Neutrophil (primary cell): Measurements from ENCODE around the gene PHC2.

Source experiments
- H3K27ac ChIP-seq: fragments of 200-600 bp; sonication (generic); 2 replicates; pipeline ENCODE4 v1.5.1; 2016; ENCODE audit warnings: mild to moderate bottlenecking, moderate library complexity
- H3K27me3 ChIP-seq: fragments of 200-600 bp; sonication (generic); 2 replicates; pipeline ENCODE4 v1.6.0; 2016; ENCODE audit warnings: mild to moderate bottlenecking
- H3K36me3 ChIP-seq: fragments of 200-600 bp; sonication (generic); 2 replicates; pipeline ENCODE4 v1.5.1; 2017
- H3K4me1 ChIP-seq, 2 experiments: fragments of 200-600 bp in 1 of 2; sonication (generic) in 1 of 2; 1 replicate in 1 of 2; 2 replicates in 1 of 2; pipeline versions ENCODE4 v1.5.1 to v1.6.1; 2013 to 2016; ENCODE audit warnings: low read depth in 1 of 2, low read length in 1 of 2, mild to moderate bottlenecking in 1 of 2, moderate library complexity in 1 of 2; ENCODE audit not compliant: control insufficient read depth in 1 of 2, insufficient read depth in 1 of 2
- H3K4me3 ChIP-seq, 2 experiments: fragments of 200-600 bp in 1 of 2; sonication (generic) in 1 of 2; 1 replicate in 1 of 2; 2 replicates in 1 of 2; pipeline ENCODE4 v1.5.1; 2013 to 2016; ENCODE audit warnings: low read depth in 1 of 2, low read length in 1 of 2, mild to moderate bottlenecking in 1 of 2, moderate library complexity in 1 of 2
- H3K9me3 ChIP-seq: fragments of 200-600 bp; sonication (generic); 2 replicates; pipeline ENCODE4 v1.5.1; 2016
- TF ChIP-seq, protein P1 (sequence below): fragments of 200-600 bp; sonication (generic); IDR thresholded peaks from 2 replicates; pipeline ENCODE4 v1.5.1; 2016; ENCODE audit warnings: antibody characterized with exemption

Gene PHC2

DNA sequence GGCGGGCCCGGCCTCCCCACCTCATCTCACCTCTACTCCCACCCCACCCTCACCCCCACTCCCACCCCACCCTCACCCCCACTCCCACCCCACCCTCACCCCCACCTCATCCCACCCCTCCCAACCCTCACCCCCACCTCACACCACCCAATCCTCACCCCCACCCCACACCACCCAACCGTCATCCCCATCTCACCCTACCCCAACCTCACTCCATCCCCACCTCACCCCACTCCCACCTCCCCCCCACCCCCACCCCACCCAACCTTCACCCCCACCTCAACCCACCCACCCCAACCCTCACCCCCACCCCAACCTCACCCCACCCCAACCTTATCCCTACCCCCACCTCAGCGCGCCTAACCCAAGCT, 123.4 kb downstream of the PHC2 start:
- Histone ChIP-seq H3K4me1 (peaks cover 14 to 19% of the 10 kb centered on the region in 2 experiments), H3K27ac (no peak overlapping the region), H3K9me3 (no peaks in the 10 kb centered on the region), H3K4me3 (no peak overlapping the region), H3K27me3 (peaks cover 37% of the 10 kb centered on the region), H3K36me3 (no peaks in the 10 kb centered on the region)
- TF ChIP-seq, protein P1, sequence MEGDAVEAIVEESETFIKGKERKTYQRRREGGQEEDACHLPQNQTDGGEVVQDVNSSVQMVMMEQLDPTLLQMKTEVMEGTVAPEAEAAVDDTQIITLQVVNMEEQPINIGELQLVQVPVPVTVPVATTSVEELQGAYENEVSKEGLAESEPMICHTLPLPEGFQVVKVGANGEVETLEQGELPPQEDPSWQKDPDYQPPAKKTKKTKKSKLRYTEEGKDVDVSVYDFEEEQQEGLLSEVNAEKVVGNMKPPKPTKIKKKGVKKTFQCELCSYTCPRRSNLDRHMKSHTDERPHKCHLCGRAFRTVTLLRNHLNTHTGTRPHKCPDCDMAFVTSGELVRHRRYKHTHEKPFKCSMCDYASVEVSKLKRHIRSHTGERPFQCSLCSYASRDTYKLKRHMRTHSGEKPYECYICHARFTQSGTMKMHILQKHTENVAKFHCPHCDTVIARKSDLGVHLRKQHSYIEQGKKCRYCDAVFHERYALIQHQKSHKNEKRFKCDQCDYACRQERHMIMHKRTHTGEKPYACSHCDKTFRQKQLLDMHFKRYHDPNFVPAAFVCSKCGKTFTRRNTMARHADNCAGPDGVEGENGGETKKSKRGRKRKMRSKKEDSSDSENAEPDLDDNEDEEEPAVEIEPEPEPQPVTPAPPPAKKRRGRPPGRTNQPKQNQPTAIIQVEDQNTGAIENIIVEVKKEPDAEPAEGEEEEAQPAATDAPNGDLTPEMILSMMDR: no peak

DNA sequence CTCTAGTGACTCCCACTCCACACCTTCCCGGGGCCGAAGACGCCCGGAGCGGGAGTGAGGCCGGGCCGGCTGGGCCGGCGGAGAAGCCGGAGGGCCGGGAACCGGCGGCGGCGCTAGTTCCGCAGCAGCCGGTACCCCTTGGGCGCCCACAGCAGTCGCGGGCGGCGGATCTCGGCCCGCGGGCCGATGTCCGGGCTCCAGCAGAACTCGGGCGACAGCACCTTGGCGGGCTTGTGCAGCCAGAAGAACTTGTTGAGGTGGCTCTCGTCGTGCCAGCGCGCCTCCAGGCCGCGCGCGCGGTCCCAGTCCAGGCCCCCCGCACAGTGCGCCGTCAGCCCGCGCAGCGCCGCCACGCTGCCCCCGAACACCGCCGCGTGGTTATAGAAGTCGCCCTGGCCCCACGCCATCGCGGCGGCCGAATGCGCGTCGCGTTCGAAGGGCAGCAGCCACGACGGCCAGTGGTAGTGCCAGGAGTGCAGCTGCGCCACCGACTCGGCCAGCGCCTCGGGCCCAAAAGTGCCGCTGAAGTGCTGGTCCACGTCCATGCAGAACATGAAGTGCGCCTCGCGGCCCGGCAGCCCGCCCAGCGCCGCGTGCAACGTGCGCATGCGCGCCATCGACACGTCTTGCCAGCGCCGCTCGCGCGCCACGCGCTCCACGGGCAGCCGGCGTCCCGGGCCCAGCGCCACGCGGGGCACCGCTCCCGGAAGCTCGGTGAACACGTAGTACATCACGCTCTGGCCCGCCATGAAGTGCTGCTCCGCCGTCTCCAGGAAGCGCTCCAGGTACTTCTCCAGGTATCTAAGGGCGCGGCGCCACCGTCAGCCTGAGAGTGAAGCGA, 124.0 kb downstream of the PHC2 start:
- peak overlapping the region; percentile 40 to 57 for H3K4me3 ChIP-seq
- TF ChIP-seq, protein P1: no peak
- H3K4me1 ChIP-seq: peaks cover 20 to 25% of the 10 kb centered on the region in 2 experiments
- H3K9me3 ChIP-seq: no peaks in the 10 kb centered on the region
- peaks cover 37% of the 10 kb centered on the region for H3K27me3 ChIP-seq
- H3K36me3 ChIP-seq: no peaks in the 10 kb centered on the region
- no peak overlapping the region for H3K27ac ChIP-seq

DNA sequence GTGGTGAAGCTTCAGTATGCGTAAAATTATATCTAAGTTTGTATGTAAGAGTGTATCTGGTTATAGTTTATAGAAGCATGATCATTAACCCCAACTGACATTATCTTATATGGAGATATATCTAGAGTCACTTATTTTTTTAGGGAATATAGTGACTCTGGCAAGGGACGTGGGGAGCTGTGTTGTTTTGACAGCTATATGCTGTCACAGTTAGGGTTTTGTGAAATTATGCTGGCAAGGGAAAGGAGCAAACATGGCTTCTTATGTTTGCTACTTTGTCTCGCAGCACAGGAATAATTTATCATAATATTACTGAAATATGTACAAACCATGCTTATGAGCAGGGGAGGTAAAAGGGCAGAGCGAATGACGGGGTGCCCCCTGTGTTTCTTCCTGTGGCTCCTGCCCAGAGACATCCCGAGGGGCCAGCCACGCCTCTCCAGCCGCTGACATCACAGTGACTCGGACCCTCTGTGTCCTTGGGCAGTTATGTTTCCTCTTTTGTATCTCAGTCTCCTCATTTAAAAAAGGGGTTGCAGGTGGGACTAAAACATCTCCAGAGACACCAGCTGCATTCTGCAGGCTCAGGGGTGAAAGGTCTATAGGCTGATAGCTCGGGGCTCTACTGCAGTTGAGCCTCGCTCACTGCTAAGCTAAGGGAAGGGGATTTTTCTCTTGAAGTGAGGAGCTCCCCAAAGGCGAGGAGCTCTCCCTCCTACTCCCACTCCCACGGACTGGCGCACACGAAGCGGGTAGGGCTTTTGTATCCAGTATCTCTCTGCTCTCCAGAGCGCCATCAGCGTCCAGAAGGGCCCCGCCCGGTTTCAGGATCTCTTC, 124.9 kb downstream of the PHC2 start:
- Histone ChIP-seq H3K36me3 (no peaks in the 10 kb centered on the region), H3K27me3 (peaks cover 37% of the 10 kb centered on the region), H3K4me3 (peak overlapping the region; percentile 40 to 57), H3K27ac (no peak overlapping the region), H3K4me1 (peaks cover 24 to 25% of the 10 kb centered on the region in 2 experiments), H3K9me3 (no peaks in the 10 kb centered on the region)
- TF ChIP-seq, protein P1: no peak

DNA sequence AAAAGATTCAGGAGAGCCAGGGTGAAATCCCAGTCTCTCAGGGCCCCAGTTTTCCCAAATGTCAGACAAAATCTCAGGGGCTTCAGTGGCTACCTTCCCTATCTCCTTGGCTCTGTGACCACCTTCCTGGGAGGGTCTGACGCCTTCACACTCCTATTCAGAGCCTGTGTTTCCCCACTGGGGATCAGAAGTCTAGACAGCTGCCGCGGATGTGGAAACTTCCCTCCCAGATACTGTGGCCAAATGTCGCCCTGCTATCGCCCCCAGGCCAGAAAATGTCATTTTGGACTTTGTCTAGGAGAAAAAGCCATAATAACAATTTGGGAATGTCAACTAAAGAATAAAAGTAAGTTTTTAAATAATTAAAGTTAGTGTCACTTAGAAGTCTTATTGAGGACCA, 125.9 kb downstream of the PHC2 start:
- TF ChIP-seq, protein P1: no peak
- peaks cover 37% of the 10 kb centered on the region for H3K27me3 ChIP-seq
- no peak overlapping the region for H3K4me3 ChIP-seq
- H3K36me3 ChIP-seq: no peaks in the 10 kb centered on the region
- peaks cover 32% of the 10 kb centered on the region in 2 experiments for H3K4me1 ChIP-seq
- no peak overlapping the region for H3K27ac ChIP-seq
- H3K9me3 ChIP-seq: no peaks in the 10 kb centered on the region

DNA sequence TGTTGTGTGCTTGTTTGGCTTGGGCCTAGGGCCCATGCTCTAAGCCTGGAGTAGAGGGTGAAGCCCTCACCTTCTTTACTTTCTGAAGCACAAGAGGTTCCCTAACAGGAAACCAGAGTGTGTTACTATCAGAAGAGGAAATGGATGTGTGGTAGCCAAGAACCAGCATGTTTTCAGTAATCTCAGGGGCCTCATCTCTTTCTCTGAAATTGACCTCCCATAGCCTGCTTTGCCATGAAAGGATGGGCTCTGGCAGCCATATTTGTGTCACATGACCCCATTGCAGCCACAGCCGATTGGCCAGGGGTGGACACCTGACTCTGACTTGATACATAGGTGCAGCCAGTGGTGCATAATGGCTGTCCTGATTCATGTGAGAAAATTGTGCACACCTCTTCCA, 128.6 kb downstream of the PHC2 start:
- H3K27ac ChIP-seq: peak overlapping the region; percentile 56
- TF ChIP-seq, protein P1: no peak
- peaks cover 40 to 43% of the 10 kb centered on the region in 2 experiments for H3K4me1 ChIP-seq
- H3K4me3 ChIP-seq: no peak overlapping the region
- H3K27me3 ChIP-seq: peaks cover 27% of the 10 kb centered on the region
- peaks cover 5% of the 10 kb centered on the region for H3K36me3 ChIP-seq
- H3K9me3 ChIP-seq: no peaks in the 10 kb centered on the region
